Central memory CD4-positive, alpha-beta T cell (primary cell): ENCODE results near the gene HNF4A.
"Not testable (repeated sequence)": the region's sequence is repeated elsewhere in the genome, so short reads cannot be mapped to it uniquely, and the experiment has no call there.

Source experiments
- DNase-seq: peaks from one replicate; pipeline ENCODE4 v3.0.0; 2022
- total RNA-seq, 3 experiments: gene quantifications; one replicate each; lab custom pipeline; 2026; lab: John Stamatoyannopoulos, UW

Gene HNF4A
- 0 reads per million in 3 experiments for total RNA-seq

DNA sequence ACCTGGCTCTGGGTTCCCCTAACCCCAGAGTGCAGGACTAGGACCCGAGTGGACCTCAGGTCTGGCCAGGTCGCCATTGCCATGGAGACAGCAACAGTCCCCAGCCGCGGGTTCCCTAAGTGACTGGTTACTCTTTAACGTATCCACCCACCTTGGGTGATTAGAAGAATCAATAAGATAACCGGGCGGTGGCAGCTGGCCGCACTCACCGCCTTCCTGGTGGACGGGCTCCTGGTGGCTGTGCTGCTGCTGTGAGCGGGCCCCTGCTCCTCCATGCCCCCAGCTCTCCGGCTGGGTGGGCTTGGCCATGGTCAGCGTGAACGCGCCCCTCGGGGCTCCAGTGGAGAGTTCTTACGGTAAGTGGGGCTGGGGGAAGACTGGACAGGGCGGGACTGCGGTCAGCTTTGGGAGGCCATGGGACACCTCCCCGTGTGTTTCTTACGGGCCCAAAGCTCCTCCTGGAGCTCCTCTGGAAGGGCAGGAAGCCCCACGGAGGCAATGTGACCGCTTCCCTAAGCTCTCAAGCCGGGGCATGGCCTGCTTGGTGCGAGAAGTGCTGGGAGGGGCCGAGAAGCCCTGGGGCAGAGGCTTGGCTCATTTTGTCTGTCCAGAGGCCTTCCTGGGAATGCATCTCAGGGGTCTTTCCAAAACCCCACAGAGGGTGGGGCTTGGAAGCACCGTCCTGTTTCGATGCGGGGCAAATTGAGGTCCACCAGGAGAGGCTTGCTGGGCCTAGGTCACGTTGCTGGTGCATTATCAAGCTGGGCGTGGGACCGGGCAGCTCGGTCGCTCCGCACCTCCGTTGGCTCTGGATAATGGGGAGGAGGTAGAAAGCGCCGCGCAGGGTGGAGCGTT lies at the start of gene HNF4A:
TSS of gene HNF4A (plus strand) at position 202 of the 855 bp plus-strand sequence. CDS start at position 308, 106 bp downstream.
- DNase-seq, result no peak

GRCh38 chr20:44306927-44307326 lies 48.6 kb upstream of the HNF4A start:
- DNase-seq, result no peak

- DNase-seq, result no peak
Observed at GRCh38 chr20:44309763-44310663, 45.5 kb upstream of the HNF4A start.

- DNase-seq, result peak; percentile 97
Observed at GRCh38 chr20:44310664-44311639, 44.5 kb upstream of the HNF4A start, which contains the start of gene FITM2. FITM2 (minus strand) TSS chr20:44311202; CDS start chr20:44311148, 54 bp downstream.

GRCh38 chr20:44314870-44315269 lies 40.6 kb upstream of the HNF4A start:
- no peak for DNase-seq

- no peak for DNase-seq
Observed at GRCh38 chr20:44319839-44320422, 35.6 kb upstream of the HNF4A start.

- DNase-seq, result no peak
Observed at GRCh38 chr20:44324343-44324742, 31.2 kb upstream of the HNF4A start.

DNA sequence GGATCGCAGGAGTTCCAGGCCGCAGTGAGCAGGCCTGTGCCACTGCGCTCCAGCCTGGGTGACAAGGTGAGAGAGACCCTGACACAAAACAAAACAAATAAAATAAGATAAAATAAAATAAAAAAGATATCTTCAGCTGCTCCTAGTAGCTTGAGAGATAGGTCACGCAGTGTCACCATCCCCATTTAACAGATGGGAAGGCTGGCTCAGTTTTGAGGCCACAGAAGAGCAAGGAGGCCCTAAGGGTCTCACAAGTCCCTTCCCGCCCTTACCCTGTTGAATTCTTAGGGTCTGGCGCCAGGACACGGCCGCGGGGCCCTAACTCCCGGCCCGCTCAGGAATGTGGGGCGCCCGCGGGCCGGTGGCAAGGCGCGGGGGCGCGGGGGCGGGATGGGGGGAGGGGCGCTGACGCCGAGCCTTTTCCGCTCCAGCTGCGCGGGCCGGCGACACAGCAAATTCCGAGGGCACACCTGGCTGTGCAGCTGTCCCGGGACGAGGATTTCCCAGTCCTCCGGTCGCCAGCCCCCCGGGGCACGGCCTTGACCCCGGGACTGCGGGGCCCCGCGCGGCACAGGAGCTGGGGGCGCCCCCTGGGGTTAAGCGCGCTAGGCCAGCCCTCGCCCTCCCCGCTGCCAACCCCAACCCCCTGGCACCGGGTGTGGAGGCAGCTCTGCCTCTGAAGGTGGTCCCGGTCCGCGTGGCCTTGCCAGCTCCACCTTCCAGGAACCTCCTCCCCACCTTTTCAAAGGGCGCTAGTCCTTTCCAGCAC lies 28.9 kb upstream of the HNF4A start:
- no peak for DNase-seq

DNA sequence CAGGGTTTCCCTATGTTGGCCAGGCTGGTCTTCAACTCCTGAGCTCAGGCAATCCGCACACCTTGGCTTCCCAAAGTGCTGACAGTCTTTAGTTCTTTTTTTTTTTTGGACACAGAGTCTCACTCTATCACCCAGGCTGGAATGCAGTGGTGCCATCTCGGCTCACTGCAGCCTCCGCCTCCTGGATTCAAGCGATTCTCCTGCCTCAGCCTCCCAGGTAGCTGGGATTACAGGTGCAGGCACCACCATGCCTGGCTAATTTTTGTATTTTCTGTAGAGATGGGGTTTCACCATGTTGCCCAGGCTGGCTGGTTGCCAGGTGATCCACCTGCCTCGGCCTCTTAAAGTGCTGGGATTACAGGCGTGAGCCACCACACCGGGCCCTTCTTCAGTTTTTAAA lies 27.8 kb upstream of the HNF4A start:
- not testable (repeated sequence) for DNase-seq

GRCh38 chr20:44328428-44328827 lies 27.1 kb upstream of the HNF4A start:
- DNase-seq, result no peak

- DNase-seq, result no peak
Observed at GRCh38 chr20:44331201-44331600, 24.3 kb upstream of the HNF4A start.

DNA sequence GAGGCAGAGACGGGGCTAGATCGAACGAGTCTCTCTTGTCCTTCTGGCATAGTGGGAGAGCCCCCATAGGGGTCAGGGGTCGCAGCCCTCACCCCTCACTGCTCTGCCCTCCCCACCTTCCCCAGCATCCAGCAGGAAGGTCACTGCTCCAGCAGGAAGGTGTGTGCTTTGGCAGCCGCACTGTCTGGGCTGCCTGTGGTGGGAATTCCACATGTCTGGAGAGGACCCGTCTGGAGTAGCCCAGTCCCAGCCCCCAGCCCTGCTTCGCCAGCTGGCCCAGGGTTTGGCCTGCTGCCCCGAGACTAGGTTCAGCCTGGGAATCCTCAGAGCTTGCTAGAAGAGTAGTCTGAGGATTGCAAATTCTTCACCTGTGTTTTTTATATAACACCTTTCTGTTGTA lies 21.2 kb upstream of the HNF4A start:
- no peak for DNase-seq

GRCh38 chr20:44334709-44335108 lies 20.8 kb upstream of the HNF4A start:
- no peak for DNase-seq

GRCh38 chr20:44335675-44336074 lies 19.8 kb upstream of the HNF4A start:
- no peak for DNase-seq

- no peak for DNase-seq
Observed at GRCh38 chr20:44336086-44336485, 19.4 kb upstream of the HNF4A start.

- no peak for DNase-seq
Observed at GRCh38 chr20:44336725-44337380, 18.6 kb upstream of the HNF4A start, which contains the start of gene R3HDML. R3HDML (plus strand) TSS chr20:44337043; CDS start chr20:44337158, 115 bp downstream.

DNA sequence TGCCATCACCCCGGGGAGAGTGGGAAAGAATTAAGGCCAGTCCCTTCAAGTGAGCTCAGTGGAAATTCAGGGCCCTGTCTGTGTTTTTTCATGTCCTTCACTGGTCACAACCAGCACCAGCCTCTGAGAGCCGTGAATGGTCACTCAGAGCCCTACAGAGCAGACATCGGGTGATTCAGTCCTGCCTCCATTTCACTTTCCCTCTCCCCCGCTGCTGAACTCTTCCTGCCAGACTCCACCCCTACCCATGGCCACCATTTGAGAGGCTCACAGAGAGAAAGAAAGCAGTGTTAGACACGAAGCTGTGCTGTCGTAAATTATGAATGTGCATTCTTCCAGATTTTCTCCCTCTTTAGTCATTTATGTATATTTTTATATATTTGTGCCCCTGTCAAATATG lies 13.3 kb upstream of the HNF4A start:
- DNase-seq, result no peak

- DNase-seq, result no peak
Observed at GRCh38 chr20:44343162-44343675, 12.3 kb upstream of the HNF4A start.

DNA sequence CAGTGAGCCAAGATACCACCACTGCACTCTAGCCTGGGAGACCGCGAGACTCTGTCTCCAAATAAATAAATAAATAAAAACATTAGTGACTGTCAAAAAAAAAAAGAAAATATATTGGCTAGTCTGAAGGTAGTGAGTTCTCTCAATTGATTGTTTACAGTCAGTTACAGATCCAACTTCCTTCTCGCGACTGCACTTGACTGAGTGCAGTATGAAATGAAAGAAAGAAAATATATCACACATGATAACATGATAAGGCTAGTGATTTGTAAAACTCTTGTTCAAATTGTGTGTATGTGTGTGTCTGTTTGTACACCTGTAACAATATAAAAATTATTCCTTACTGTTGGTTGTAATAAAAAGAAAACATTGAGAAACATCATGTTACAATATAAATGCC lies 10.8 kb upstream of the HNF4A start:
- no peak for DNase-seq

DNA sequence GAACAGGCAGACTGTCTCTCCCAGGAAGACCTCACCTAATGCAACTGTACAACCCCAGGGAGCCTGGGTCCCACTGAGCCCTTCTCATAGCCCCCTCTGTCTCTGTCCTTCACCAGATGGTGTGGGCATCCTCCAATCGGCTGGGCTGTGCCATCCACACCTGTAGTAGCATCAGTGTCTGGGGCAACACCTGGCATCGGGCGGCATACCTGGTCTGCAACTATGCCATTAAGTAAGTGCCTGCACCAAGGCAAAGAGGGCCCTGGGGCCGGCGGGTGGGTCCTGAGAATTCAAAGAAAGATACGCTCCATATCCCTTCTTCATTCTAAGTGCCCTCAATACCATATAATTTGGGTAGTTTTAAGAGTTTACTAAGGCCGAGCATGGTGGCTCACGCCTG lies 10.4 kb upstream of the HNF4A start:
- no peak for DNase-seq
